OCI-LY3 (cell line): ENCODE measurements around the gene GJB2.
"Not testable (repeated sequence)": the region's sequence is repeated elsewhere in the genome, so short reads cannot be mapped to it uniquely, and the experiment has no call there.

Source experiments
- H2AFZ ChIP-seq: fragments of 200-600, 300-600 bp; shearing (Covaris generic); 2 replicates; pipeline ENCODE4 v1.6.0; 2014; ENCODE audit warnings: antibody characterized with exemption, low read depth, low read length
- H3K27ac ChIP-seq: fragments of 200-600, 300-600 bp; sonication (generic); 2 replicates; pipeline ENCODE4 v1.5.1; 2014; ENCODE audit warnings: mild to moderate bottlenecking, low read length, moderate library complexity, mixed read lengths
- H3K27me3 ChIP-seq: fragments of 200-600, 300-600 bp; sonication (generic); 2 replicates; pipeline ENCODE4 v1.6.1; 2014; ENCODE audit warnings: low read depth, low read length, mixed read lengths
- H3K36me3 ChIP-seq: fragments of 200-600, 300-600 bp; sonication (generic); replicated peaks from 2 replicates; pipeline ENCODE3; 2014; ENCODE audit warnings: low read depth, low read length, mixed read lengths
- H3K4me1 ChIP-seq: fragments of 300-600, 200-600 bp; sonication (generic); 2 replicates; pipeline ENCODE4 v1.6.1; 2014; ENCODE audit warnings: low read length, mixed read lengths
- H3K4me2 ChIP-seq: fragments of 200-600, 300-600 bp; sonication (generic); 2 replicates; pipeline ENCODE4 v1.6.1; 2014; ENCODE audit warnings: low read length, mixed read lengths
- H3K4me3 ChIP-seq: fragments of 300-600, 200-600 bp; sonication (generic); 2 replicates; pipeline ENCODE4 v1.5.1; 2014; ENCODE audit warnings: antibody characterized with exemption, mild to moderate bottlenecking, low read length, moderate library complexity
- H3K79me2 ChIP-seq: fragments of 300-600, 200-600 bp; shearing (Covaris generic); 2 replicates; pipeline ENCODE4 v1.6.1; 2014; ENCODE audit warnings: mild to moderate bottlenecking, low read length, mixed read lengths
- H3K9ac ChIP-seq: fragments of 300-600, 200-600 bp; shearing (Covaris generic); 2 replicates; pipeline ENCODE4 v1.6.0; 2014; ENCODE audit warnings: mild to moderate bottlenecking, low read length, moderate library complexity
- H3K9me3 ChIP-seq: fragments of 200-600, 300-600 bp; shearing (Covaris generic); 2 replicates; pipeline ENCODE4 v1.6.1; 2014; ENCODE audit warnings: low read length, mixed read lengths; ENCODE audit not compliant: insufficient read depth
- H4K20me1 ChIP-seq: fragments of 200-600, 300-600 bp; sonication (generic); 2 replicates; pipeline ENCODE4 v1.6.1; 2016; ENCODE audit warnings: low read length, mixed read lengths; ENCODE audit not compliant: insufficient read depth
- CTCF ChIP-seq: fragments of 200-600, 300-600 bp; sonication (generic); IDR thresholded peaks from 2 replicates; pipeline ENCODE4 v1.5.1; 2014; ENCODE audit warnings: antibody characterized with exemption, low read length, low read depth
- EZH2phosphoT487 ChIP-seq: fragments of 200-600 bp; shearing (Covaris generic); IDR thresholded peaks from 2 replicates; pipeline ENCODE4 v1.6.1; 2018; ENCODE audit warnings: antibody characterized with exemption, mixed run types, low read depth

GJB2 gene

GRCh38 chr13:20156702-20157101 lies 36.0 kb downstream of the GJB2 start:
- Histone ChIP-seq H3K27me3 (peaks cover 35% of the 10 kb centered on the region), H3K4me1 (no peaks in the 10 kb centered on the region), H2AFZ (no peak overlapping the region), H3K27ac (no peak overlapping the region), H4K20me1 (no peaks in the 10 kb centered on the region), H3K79me2 (no peaks in the 10 kb centered on the region), H3K4me3 (no peak overlapping the region), H3K36me3 (no peaks in the 10 kb centered on the region), H3K9me3 (no peaks in the 10 kb centered on the region), H3K9ac (no peak overlapping the region), H3K4me2 (no peak overlapping the region)
- TF ChIP-seq EZH2phosphoT487 = no peak
- no peak for TF ChIP-seq CTCF

- H3K27ac ChIP-seq, H2AFZ ChIP-seq, H3K4me1 ChIP-seq, H3K4me2 ChIP-seq, H3K36me3 ChIP-seq, H3K4me3 ChIP-seq, H3K79me2 ChIP-seq, H3K9ac ChIP-seq, H4K20me1 ChIP-seq, H3K9me3 ChIP-seq: not testable (repeated sequence)
- H3K27me3 ChIP-seq = peaks cover 31% of the 10 kb centered on the region
Observed at GRCh38 chr13:20153290-20153689, 39.4 kb downstream of the GJB2 start.

GRCh38 chr13:20151612-20152011 lies 41.1 kb downstream of the GJB2 start:
- no peak overlapping the region for H3K4me2 ChIP-seq
- peaks cover 13% of the 10 kb centered on the region for H3K4me1 ChIP-seq
- no peak overlapping the region for H3K27ac ChIP-seq
- H3K4me3 ChIP-seq = no peak overlapping the region
- no peaks in the 10 kb centered on the region for H4K20me1 ChIP-seq
- TF ChIP-seq EZH2phosphoT487 = no peak
- no peak for TF ChIP-seq CTCF
- H3K9ac ChIP-seq = no peak overlapping the region
- H3K9me3 ChIP-seq = no peaks in the 10 kb centered on the region
- H3K36me3 ChIP-seq = no peaks in the 10 kb centered on the region
- H2AFZ ChIP-seq = no peak overlapping the region
- no peaks in the 10 kb centered on the region for H3K79me2 ChIP-seq
- peaks cover 33% of the 10 kb centered on the region for H3K27me3 ChIP-seq

GRCh38 chr13:20151016-20151415 lies 41.7 kb downstream of the GJB2 start:
- no peaks in the 10 kb centered on the region for H4K20me1 ChIP-seq
- H3K27me3 ChIP-seq = peaks cover 36% of the 10 kb centered on the region
- TF ChIP-seq CTCF (no peak), EZH2phosphoT487 (no peak)
- no peak overlapping the region for H3K9ac ChIP-seq
- no peak overlapping the region for H2AFZ ChIP-seq
- no peaks in the 10 kb centered on the region for H3K9me3 ChIP-seq
- H3K4me2 ChIP-seq = no peak overlapping the region
- peaks cover 13% of the 10 kb centered on the region for H3K4me1 ChIP-seq
- H3K36me3 ChIP-seq = no peaks in the 10 kb centered on the region
- H3K79me2 ChIP-seq = no peaks in the 10 kb centered on the region
- no peak overlapping the region for H3K4me3 ChIP-seq
- H3K27ac ChIP-seq = no peak overlapping the region

GRCh38 chr13:20150561-20150960 lies 42.2 kb downstream of the GJB2 start:
- H2AFZ ChIP-seq = no peak overlapping the region
- H3K27me3 ChIP-seq = peaks cover 36% of the 10 kb centered on the region
- no peak overlapping the region for H3K9ac ChIP-seq
- no peak overlapping the region for H3K27ac ChIP-seq
- no peaks in the 10 kb centered on the region for H3K9me3 ChIP-seq
- no peak overlapping the region for H3K4me2 ChIP-seq
- TF ChIP-seq EZH2phosphoT487 = no peak
- TF ChIP-seq CTCF = no peak
- no peaks in the 10 kb centered on the region for H3K79me2 ChIP-seq
- no peaks in the 10 kb centered on the region for H4K20me1 ChIP-seq
- H3K4me3 ChIP-seq = no peak overlapping the region
- H3K36me3 ChIP-seq = no peaks in the 10 kb centered on the region
- H3K4me1 ChIP-seq = peaks cover 13% of the 10 kb centered on the region
